Effector memory CD8-positive, alpha-beta T cell (primary cell): ENCODE data around the gene RNF181.

Source experiments
- ATAC-seq: fragments of 150-1000 bp; cut with Tn5 transposase; replicated peaks from 2 replicates; pipeline ENCODE4 v1.10.0; 2021; ENCODE audit warnings: mild to moderate bottlenecking, moderate library complexity
- DNase-seq, 3 experiments: peaks; one replicate each; pipeline ENCODE4 v3.0.0; 2021
- H3K27ac Mint-ChIP-seq, 2 donors: one replicate each; pipeline ENCODE4 v1.8.0; 2022; ENCODE audit warnings: mild to moderate bottlenecking in 2 of 2, mixed read lengths in 2 of 2, moderate library complexity in 2 of 2
- H3K27me3 Mint-ChIP-seq, 2 donors: one replicate each; pipeline ENCODE4 v1.8.0; 2022; ENCODE audit warnings: mixed read lengths in 2 of 2
- H3K36me3 Mint-ChIP-seq: one replicate; pipeline ENCODE4 v1.8.0; 2022; ENCODE audit warnings: mild to moderate bottlenecking, moderate library complexity, mixed read lengths; ENCODE audit not compliant: insufficient read depth
- H3K4me1 Mint-ChIP-seq, 2 donors: one replicate each; pipeline ENCODE4 v1.8.0; 2022; ENCODE audit warnings: low read depth in 2 of 2, mixed read lengths in 2 of 2
- H3K4me3 Mint-ChIP-seq, 2 donors: one replicate each; pipeline ENCODE4 v1.8.0; 2022; ENCODE audit warnings: mild to moderate bottlenecking in 2 of 2, mixed read lengths in 2 of 2, moderate library complexity in 2 of 2
- H3K9me3 Mint-ChIP-seq, 2 donors: one replicate each; pipeline ENCODE4 v1.8.0; 2022; ENCODE audit warnings: mixed read lengths in 2 of 2

RNF181 gene

GRCh38 chr2:85623991-85624390, 28.4 kb downstream of the RNF181 start:
- Mint-ChIP-seq H3K9me3 (no peaks in the 10 kb centered on the region), H3K4me1 (peaks cover 1 to 5% of the 10 kb centered on the region in 2 donors), H3K36me3 (peaks cover 90% of the 10 kb centered on the region), H3K27me3 (no peaks in the 10 kb centered on the region), H3K27ac (peak overlapping the region; percentile 19 to 51), H3K4me3 (no peak overlapping the region)
- DNase-seq (no peak), ATAC-seq (no peak)

GRCh38 chr2:85628658-85629057, 33.1 kb downstream of the RNF181 start:
- peaks cover 99% of the 10 kb centered on the region for H3K36me3 Mint-ChIP-seq
- peak overlapping the region; percentile 20 to 82 for H3K27ac Mint-ChIP-seq
- peak; percentile 48 for ATAC-seq
- H3K4me1 Mint-ChIP-seq: peaks cover 4 to 5% of the 10 kb centered on the region in 2 donors
- no peak overlapping the region for H3K4me3 Mint-ChIP-seq
- no peaks in the 10 kb centered on the region for H3K27me3 Mint-ChIP-seq
- no peaks in the 10 kb centered on the region for H3K9me3 Mint-ChIP-seq
- DNase-seq: no peak

GRCh38 chr2:85631316-85631715, 35.8 kb downstream of the RNF181 start:
- Mint-ChIP-seq H3K4me1 (peaks cover 10 to 12% of the 10 kb centered on the region in 2 donors), H3K9me3 (no peaks in the 10 kb centered on the region), H3K27me3 (no peaks in the 10 kb centered on the region), H3K4me3 (no peak overlapping the region), H3K27ac (no peak overlapping the region), H3K36me3 (peaks cover 92% of the 10 kb centered on the region)
- ATAC-seq: no peak
- no peak for DNase-seq

GRCh38 chr2:85635011-85635410, 39.5 kb downstream of the RNF181 start:
- Mint-ChIP-seq H3K4me3 (no peak overlapping the region), H3K27ac (peak overlapping the region; percentile 24 to 50), H3K9me3 (no peaks in the 10 kb centered on the region), H3K27me3 (no peaks in the 10 kb centered on the region), H3K36me3 (peaks cover 91% of the 10 kb centered on the region), H3K4me1 (peaks cover 12 to 14% of the 10 kb centered on the region in 2 donors)
- ATAC-seq (no peak), DNase-seq (no peak)

GRCh38 chr2:85635636-85636035, 40.1 kb downstream of the RNF181 start:
- no peaks in the 10 kb centered on the region for H3K9me3 Mint-ChIP-seq
- no peak overlapping the region for H3K27ac Mint-ChIP-seq
- no peaks in the 10 kb centered on the region for H3K27me3 Mint-ChIP-seq
- H3K4me3 Mint-ChIP-seq: no peak overlapping the region
- H3K4me1 Mint-ChIP-seq: peaks cover 12 to 14% of the 10 kb centered on the region in 2 donors
- DNase-seq (no peak), ATAC-seq (no peak)
- peaks cover 91% of the 10 kb centered on the region for H3K36me3 Mint-ChIP-seq

GRCh38 chr2:85642725-85643124, 47.2 kb downstream of the RNF181 start:
- no peak for DNase-seq
- peak overlapping the region in 1 of 2 donors; percentile 32 for H3K27ac Mint-ChIP-seq
- H3K36me3 Mint-ChIP-seq: peaks cover 99% of the 10 kb centered on the region
- H3K27me3 Mint-ChIP-seq: no peaks in the 10 kb centered on the region
- no peak for ATAC-seq
- H3K4me1 Mint-ChIP-seq: peaks cover 0 to 7% of the 10 kb centered on the region in 2 donors
- no peaks in the 10 kb centered on the region for H3K9me3 Mint-ChIP-seq
- H3K4me3 Mint-ChIP-seq: no peak overlapping the region

- Mint-ChIP-seq H3K36me3 (peaks cover 99% of the 10 kb centered on the region), H3K27ac (no peak overlapping the region), H3K4me1 (peaks cover 0 to 5% of the 10 kb centered on the region in 2 donors), H3K4me3 (no peak overlapping the region), H3K27me3 (no peaks in the 10 kb centered on the region), H3K9me3 (no peaks in the 10 kb centered on the region)
- no peak for DNase-seq
- ATAC-seq: no peak
Observed at GRCh38 chr2:85644909-85645308, 49.4 kb downstream of the RNF181 start.

GRCh38 chr2:85646166-85646565, 50.6 kb downstream of the RNF181 start:
- Mint-ChIP-seq H3K9me3 (no peaks in the 10 kb centered on the region), H3K27me3 (no peaks in the 10 kb centered on the region), H3K4me3 (no peak overlapping the region), H3K27ac (no peak overlapping the region), H3K36me3 (peaks cover 96% of the 10 kb centered on the region), H3K4me1 (peaks cover 0 to 3% of the 10 kb centered on the region in 2 donors)
- DNase-seq (no peak), ATAC-seq (no peak)
